Fibroblast of skin of scalp (primary cell): ENCODE results near the gene CEP170. TPM values are rescaled to one million over a fixed set of nuclear protein-coding genes. Genes with fewer than 3 reads are reported as not detected.

Experiments
- DNase-seq: peaks from one replicate; pipeline ENCODE4 v3.0.0-alpha.2; 2013
- polyA plus RNA-seq, 2 experiments: library from polyadenylated mRNA; unstranded; fragments of 120-200 nt; gene quantifications; one replicate each; pipeline ENCODE4 v1.2.1, GENCODE V29; 2013; ENCODE audit not compliant: insufficient read length in 2 of 2

CEP170 gene
- polyA plus RNA-seq (2013, experiment 1 of 2; ENCODE audit: insufficient read length), result 61.9 TPM
- polyA plus RNA-seq (2013, experiment 2 of 2; ENCODE audit: insufficient read length), result 75.2 TPM

GRCh38 chr1:243254927-243255790 lies at the start of gene CEP170:
TSS of gene CEP170 (minus strand) at chr1:243255281. CDS start at chr1:243225280, 30,001 bp downstream.
- DNase-seq, result peak; percentile 99

- DNase-seq, result no peak
Measured at GRCh38 chr1:243301059-243301458, 46.0 kb upstream of the CEP170 start.

GRCh38 chr1:243299069-243299468 lies 44.0 kb upstream of the CEP170 start:
- DNase-seq, result no peak

GRCh38 chr1:243294723-243295121 lies 39.6 kb upstream of the CEP170 start:
- peak; percentile 61 for DNase-seq

GRCh38 chr1:243293941-243294722 lies 39.1 kb upstream of the CEP170 start:
- DNase-seq, result no peak

- DNase-seq, result no peak
Measured at GRCh38 chr1:243292117-243292516, 37.0 kb upstream of the CEP170 start.

- DNase-seq, result peak; percentile 74
Measured at GRCh38 chr1:243291292-243291691, 36.2 kb upstream of the CEP170 start.

- DNase-seq, result no peak
Measured at GRCh38 chr1:243288062-243288461, 33.0 kb upstream of the CEP170 start.

- peak; percentile 76 for DNase-seq
Measured at GRCh38 chr1:243287652-243288051, 32.6 kb upstream of the CEP170 start.

GRCh38 chr1:243287123-243287460 lies 32.0 kb upstream of the CEP170 start:
- DNase-seq, result no peak

- DNase-seq, result no peak
Measured at GRCh38 chr1:243286409-243287122, 31.5 kb upstream of the CEP170 start.

GRCh38 chr1:243281672-243282071 lies 26.6 kb upstream of the CEP170 start:
- no peak for DNase-seq

GRCh38 chr1:243280571-243281129 lies 25.6 kb upstream of the CEP170 start:
- no peak for DNase-seq

- no peak for DNase-seq
Measured at GRCh38 chr1:243275316-243275715, 20.2 kb upstream of the CEP170 start.

- no peak for DNase-seq
Measured at GRCh38 chr1:243273945-243274344, 18.9 kb upstream of the CEP170 start.

- no peak for DNase-seq
Measured at GRCh38 chr1:243273506-243273905, 18.4 kb upstream of the CEP170 start.

GRCh38 chr1:243272401-243272800 lies 17.3 kb upstream of the CEP170 start:
- no peak for DNase-seq

GRCh38 chr1:243271996-243272395 lies 16.9 kb upstream of the CEP170 start:
- DNase-seq, result no peak

- DNase-seq, result no peak
Measured at GRCh38 chr1:243270097-243270864, 15.2 kb upstream of the CEP170 start.

GRCh38 chr1:243269461-243269801 lies 14.3 kb upstream of the CEP170 start:
- no peak for DNase-seq

- DNase-seq, result no peak
Measured at GRCh38 chr1:243268751-243269460, 13.8 kb upstream of the CEP170 start.
